Prostate gland (tissue), 2 donors: ENCODE data around the gene TRIM77.
"Not testable (repeated sequence)": the region's sequence is repeated elsewhere in the genome, so short reads cannot be mapped to it uniquely, and the experiment has no call there.

Experiments
- POLR2AphosphoS5 ChIP-seq: sonication (generic); formaldehyde crosslinking; IDR thresholded peaks from one replicate; pipeline ENCODE4 v1.6.1; 2017; ENCODE audit warnings: antibody characterized with exemption
- TF ChIP-seq, protein P1 (sequence below), 4 experiments: fragments of 200-600 bp in 2 of 4; fragments of 450-650 bp in 2 of 4; sonication (generic) in 2 of 4; IDR thresholded peaks; 1 replicate in 3 of 4; 2 replicates in 1 of 4; pipeline ENCODE4 v1.5.1; 2016 to 2019; ENCODE audit warnings: antibody characterized with exemption in 4 of 4, mild to moderate bottlenecking in 2 of 4, moderate library complexity in 2 of 4

DNA sequence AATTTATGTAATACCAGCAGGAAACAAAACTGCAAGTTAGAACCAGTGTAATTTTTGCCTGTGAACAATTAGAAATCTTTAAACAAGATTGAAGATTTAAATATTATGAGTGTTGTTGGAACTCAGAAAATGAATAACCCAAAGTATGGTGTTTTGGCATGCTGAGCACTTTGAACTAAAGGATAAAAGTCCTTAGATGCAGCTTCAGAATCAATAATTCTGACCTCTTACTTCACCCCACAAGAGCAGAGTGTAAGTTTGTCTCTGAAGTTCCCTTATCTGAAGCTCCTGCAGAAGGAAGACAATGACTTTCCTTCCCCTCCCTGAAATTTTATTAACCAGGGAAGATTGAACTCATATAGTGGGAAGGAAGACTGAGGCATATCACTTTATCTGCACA lies 40.5 kb upstream of the TRIM77 start:
- TF ChIP-seq, protein P1, sequence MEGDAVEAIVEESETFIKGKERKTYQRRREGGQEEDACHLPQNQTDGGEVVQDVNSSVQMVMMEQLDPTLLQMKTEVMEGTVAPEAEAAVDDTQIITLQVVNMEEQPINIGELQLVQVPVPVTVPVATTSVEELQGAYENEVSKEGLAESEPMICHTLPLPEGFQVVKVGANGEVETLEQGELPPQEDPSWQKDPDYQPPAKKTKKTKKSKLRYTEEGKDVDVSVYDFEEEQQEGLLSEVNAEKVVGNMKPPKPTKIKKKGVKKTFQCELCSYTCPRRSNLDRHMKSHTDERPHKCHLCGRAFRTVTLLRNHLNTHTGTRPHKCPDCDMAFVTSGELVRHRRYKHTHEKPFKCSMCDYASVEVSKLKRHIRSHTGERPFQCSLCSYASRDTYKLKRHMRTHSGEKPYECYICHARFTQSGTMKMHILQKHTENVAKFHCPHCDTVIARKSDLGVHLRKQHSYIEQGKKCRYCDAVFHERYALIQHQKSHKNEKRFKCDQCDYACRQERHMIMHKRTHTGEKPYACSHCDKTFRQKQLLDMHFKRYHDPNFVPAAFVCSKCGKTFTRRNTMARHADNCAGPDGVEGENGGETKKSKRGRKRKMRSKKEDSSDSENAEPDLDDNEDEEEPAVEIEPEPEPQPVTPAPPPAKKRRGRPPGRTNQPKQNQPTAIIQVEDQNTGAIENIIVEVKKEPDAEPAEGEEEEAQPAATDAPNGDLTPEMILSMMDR (IDR thresholded peaks at IDR 0.05): not testable (repeated sequence)
- TF ChIP-seq POLR2AphosphoS5: not testable (repeated sequence)
